GM20000 (cell line): ENCODE measurements around the gene RAPGEF1.

Experiments
- DNase-seq: peaks from one replicate; pipeline ENCODE4 v3.0.0; 2012; ENCODE audit warnings: low spot score
- TF ChIP-seq, protein P1 (sequence below): IDR thresholded peaks from 2 replicates; pipeline ENCODE4 v1.5.1; 2012; ENCODE audit warnings: mild to moderate bottlenecking, control low read depth; ENCODE audit errors: extremely low read depth, missing control alignments

The RAPGEF1 gene

DNA sequence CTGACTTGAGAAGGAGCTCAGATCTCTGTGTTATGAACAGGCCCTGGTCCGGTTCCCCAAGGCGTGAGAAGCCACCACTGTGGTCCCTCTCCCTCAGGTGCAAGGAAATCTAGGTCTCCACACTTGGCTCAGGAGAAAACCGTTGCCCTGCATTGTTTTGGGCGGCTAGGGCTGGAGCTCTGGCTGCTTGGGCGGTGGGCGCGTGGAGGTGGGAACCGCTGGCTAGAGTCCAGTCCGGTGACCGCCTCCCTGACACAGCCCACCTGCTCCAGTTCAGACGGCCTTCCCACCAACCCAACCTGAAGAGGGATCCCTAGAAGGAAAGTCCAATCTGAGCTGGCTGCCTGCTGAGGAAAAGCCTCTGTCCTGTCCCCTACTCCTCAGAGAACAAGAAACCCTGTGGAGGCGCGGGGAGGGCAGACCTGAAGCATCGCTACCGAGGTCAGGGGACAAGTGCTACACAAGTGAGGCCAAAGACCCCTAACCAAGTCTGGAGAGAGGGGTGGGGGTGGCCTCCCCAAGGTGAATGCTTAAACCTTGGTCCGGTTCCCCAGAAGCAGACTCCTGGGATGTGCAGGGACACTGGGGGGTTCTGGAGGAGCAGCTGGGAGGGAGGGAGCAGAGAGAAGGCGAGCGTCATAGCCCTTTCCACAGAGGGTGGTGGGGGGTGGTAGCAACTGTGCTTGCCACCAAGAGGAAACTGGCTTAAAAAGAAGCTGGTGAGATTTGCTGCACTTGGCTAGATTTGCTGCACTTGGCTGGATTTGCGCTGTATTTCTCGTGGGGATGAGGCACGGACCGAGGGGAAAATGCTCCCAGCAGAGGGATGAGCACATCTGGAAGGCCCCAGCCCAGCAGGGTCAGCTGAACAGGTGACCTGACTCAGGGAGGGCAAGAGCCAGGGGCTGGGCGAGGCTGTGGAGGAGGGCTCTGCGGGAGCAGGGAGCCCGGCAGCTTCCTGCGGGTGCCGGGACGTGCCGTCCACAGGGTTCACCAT, 65.2 kb downstream of the RAPGEF1 start:
- TF ChIP-seq, protein P1, sequence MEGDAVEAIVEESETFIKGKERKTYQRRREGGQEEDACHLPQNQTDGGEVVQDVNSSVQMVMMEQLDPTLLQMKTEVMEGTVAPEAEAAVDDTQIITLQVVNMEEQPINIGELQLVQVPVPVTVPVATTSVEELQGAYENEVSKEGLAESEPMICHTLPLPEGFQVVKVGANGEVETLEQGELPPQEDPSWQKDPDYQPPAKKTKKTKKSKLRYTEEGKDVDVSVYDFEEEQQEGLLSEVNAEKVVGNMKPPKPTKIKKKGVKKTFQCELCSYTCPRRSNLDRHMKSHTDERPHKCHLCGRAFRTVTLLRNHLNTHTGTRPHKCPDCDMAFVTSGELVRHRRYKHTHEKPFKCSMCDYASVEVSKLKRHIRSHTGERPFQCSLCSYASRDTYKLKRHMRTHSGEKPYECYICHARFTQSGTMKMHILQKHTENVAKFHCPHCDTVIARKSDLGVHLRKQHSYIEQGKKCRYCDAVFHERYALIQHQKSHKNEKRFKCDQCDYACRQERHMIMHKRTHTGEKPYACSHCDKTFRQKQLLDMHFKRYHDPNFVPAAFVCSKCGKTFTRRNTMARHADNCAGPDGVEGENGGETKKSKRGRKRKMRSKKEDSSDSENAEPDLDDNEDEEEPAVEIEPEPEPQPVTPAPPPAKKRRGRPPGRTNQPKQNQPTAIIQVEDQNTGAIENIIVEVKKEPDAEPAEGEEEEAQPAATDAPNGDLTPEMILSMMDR = no peak
- DNase-seq = no peak

DNA sequence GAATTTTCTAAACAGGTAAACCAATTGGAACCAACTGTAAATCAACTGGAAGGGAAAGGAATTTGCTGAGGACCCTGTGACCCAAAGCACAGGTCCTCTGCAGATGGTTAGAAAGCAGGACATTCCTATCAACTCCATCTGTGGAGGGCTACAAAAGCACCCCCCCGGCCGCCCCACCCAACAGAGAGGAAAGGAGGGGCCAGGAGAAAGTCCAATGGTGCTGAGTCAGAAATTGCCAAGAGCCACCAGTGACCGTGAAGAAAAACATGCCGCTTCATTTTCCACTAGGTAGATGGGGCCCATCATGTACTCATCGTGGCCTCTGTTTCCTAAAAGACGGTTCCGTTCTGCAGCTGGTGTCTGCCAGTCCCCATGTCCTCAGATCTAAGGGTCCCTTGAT, 66.3 kb downstream of the RAPGEF1 start:
- no peak for DNase-seq
- TF ChIP-seq, protein P1 = no peak

DNA sequence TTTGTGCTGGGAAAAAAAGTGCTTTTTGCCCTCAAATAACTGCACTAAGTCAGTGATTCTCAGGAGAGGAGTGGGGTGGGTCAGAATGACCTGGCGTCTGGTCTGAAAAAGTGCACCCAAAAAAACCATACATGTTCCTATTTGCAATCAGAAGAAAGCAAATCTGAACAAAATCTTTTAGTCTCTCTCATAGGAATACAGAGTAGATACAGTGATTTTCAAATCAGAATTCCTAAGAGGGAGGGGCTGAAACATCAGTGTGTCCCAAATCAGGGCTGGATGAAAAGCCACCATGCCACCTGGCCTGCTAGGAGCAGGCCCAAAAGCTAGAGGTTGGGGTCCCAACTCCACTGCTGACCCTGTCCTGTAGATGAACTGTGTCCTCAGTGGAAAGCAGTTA, 66.8 kb downstream of the RAPGEF1 start:
- no peak for DNase-seq
- TF ChIP-seq, protein P1 = no peak

DNA sequence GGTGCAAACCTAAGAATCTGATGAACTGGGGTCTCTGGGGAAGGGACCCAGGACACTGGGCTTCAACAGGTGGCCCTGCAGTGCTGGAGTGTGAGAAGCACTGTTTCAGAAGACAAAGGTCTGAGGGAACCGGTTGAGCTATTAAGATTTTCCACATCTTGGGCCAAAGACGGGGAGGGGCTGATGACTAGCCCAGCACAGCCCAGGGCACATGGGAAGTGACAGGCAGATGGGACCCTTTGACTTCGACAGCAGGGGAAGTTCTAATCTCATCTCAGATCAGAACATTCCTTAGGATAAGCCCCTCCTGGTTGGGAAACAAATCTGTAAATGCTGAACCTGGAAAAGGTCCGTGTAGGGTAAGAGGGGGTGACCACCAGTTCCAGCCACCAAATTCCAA, 67.4 kb downstream of the RAPGEF1 start:
- TF ChIP-seq, protein P1 = no peak
- DNase-seq = no peak

DNA sequence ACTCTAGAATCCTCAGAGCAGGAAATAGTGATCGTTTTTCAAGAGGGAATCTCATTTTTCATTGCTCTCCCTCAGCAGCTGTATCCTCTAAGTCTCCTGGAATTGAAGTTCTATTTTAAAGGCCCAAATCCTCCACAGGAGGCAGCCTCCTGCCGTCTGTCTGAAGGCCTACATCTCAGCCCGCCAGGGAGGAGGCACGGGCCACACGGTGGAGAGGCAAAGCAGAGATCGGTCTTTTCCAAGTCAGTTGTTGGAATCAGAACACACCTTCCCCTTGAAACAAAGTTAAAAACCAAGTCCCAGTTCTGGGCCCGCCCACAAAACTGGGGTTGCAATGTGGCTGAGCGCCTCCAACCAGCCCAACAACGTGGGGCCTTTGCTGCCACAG, 68.7 kb downstream of the RAPGEF1 start:
- no peak for DNase-seq
- TF ChIP-seq, protein P1 = no peak

DNA sequence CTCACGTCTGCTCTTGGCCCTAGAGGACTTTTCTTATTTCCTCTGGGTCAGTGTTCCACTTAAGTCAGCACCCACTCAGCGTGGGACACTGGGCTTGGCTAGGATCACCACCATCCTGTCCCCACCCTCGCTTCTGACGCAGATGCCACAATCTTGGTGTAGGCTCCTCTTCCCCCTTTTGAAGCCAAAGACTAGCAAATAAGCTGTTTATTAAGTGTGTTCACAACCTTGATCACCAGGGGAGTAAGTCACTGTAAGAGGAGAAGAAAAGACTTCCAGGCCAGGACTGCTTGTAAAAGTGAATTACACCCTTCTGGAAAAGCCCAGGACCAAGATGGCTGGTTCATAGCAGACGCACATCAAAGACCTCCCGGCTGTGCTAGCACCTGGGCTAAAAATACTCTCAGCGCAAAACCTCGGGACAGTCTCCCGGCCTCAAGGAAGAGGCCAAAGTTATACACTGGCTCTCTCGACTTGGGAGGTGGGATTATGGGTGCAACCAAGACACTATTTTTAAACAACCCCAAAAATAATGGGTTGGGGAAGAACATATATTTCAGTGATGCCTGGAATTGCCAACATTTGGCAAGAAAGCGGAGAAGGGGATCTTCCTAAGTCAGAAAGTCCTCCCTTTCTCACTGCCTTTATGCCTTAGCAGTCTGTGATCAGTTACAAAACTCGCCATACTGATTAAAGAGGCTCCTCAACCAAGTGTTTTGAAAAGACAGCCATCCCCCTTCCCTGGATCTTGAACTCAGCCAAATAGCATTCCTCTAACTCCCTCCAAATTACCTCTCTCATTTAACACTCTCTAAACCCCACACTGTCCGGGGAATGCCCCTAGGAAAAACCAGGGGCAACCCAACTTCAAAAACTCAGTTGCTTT, 69.4 kb downstream of the RAPGEF1 start:
- TF ChIP-seq, protein P1 = no peak
- DNase-seq = no peak
